Central memory CD8-positive, alpha-beta T cell (primary cell): ENCODE measurements around the gene TMEM258.

Experiments
- ATAC-seq: fragments of 150-1000 bp; cut with Tn5 transposase; replicated peaks from 2 replicates; pipeline ENCODE4 v1.10.0; 2022; ENCODE audit warnings: mild to moderate bottlenecking, moderate FRiP score, moderate number of reproducible peaks; ENCODE audit not compliant: poor library complexity, severe bottlenecking; ENCODE audit errors: extremely low read depth
- DNase-seq, 2 donors: peaks; one replicate each; pipeline ENCODE4 v3.0.0; 2021; ENCODE audit warnings: low spot score in 2 of 2
- H3K27ac Mint-ChIP-seq: one replicate; pipeline ENCODE4 v1.8.0; 2022; ENCODE audit warnings: low read depth, mild to moderate bottlenecking, moderate library complexity, mixed read lengths
- H3K27me3 Mint-ChIP-seq: one replicate; pipeline ENCODE4 v1.8.0; 2022; ENCODE audit warnings: mixed read lengths
- H3K36me3 Mint-ChIP-seq: one replicate; pipeline ENCODE4 v1.8.0; 2022; ENCODE audit warnings: mild to moderate bottlenecking, moderate library complexity, mixed read lengths; ENCODE audit not compliant: insufficient read depth
- H3K4me1 Mint-ChIP-seq: one replicate; pipeline ENCODE4 v1.8.0; 2022; ENCODE audit warnings: mixed read lengths
- H3K4me3 Mint-ChIP-seq: one replicate; pipeline ENCODE4 v1.8.0; 2022; ENCODE audit warnings: mild to moderate bottlenecking, moderate library complexity, mixed read lengths
- H3K9me3 Mint-ChIP-seq: one replicate; pipeline ENCODE4 v1.8.0; 2022; ENCODE audit warnings: mixed read lengths

The TMEM258 gene

GRCh38 chr11:61765550-61766253 is 26.7 kb downstream of the TMEM258 start:
- Mint-ChIP-seq H3K4me1 (no peaks in the 10 kb centered on the region), H3K4me3 (no peak overlapping the region), H3K27me3 (peaks cover 11% of the 10 kb centered on the region), H3K36me3 (no peaks in the 10 kb centered on the region), H3K9me3 (no peaks in the 10 kb centered on the region), H3K27ac (no peak overlapping the region)
- DNase-seq, result no peak
- ATAC-seq, result no peak

DNA sequence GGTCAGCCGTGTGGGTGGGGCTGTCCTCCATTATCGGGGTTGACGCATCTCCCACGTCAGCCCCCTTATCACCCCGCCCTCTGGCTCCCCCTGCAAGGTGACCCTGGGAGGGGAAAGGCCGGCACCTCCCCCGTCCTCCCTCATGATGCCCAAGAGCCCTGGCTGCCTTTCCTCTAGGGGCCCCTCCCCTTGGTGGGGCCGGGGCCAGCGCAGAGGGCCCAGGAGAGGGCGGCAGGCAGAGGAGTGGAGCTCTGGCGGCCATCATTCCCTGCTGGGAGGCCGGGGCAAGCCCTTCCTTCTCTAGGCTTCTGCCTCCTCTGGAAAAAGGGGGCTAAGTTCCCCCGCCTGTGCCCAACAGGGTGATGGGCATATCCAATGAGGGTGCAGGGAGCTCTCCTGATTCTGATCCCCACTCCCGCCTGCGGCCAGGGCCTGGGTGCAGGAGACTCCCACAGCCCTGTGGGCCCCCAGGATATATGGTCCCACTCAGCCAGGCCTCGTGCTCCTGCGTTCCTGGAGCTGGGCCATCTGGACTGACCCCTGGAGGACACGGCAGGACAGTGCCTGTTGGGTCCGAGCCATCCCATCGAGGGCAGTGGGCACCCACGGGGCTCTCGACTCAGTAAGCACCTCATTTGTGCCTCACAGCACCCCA is 27.7 kb downstream of the TMEM258 start:
- Mint-ChIP-seq H3K36me3 (no peaks in the 10 kb centered on the region), H3K4me1 (no peaks in the 10 kb centered on the region), H3K27ac (no peak overlapping the region), H3K9me3 (no peaks in the 10 kb centered on the region), H3K27me3 (peaks cover 11% of the 10 kb centered on the region), H3K4me3 (no peak overlapping the region)
- no peak for ATAC-seq
- no peak for DNase-seq

DNA sequence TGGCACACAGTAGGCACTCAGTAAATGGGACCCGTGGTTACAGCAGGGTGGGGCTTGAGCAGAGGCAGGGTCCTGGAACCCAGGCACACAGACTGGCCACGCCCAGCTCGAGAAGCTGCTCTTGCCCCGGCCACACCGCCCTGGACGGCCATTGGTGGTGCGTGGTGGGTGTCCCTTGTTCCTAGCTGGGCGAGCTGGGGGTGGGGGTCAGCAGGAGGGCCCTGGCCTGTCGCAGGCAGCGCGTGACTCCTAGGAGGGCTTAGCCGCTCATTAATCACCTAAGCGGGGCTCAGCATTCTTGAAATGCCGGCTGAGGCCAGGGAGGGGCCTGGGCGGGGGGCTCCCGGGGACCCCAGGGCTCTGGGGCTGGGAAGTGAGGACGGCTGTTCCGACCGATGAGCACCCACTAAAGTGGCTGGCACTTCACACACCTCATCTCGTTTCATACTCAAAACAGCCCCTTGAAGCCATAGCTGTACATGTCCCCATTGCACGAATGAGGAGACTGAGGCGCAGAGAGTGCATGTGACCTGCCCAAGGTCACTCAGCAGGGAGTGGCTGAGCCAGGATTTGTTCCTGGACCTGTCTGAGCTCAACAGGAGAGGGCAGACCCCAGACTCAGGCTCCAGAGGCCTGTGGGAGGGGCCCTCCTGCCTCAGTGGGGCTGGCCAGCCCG is 28.3 kb downstream of the TMEM258 start:
- H3K36me3 Mint-ChIP-seq, result no peaks in the 10 kb centered on the region
- H3K27ac Mint-ChIP-seq, result no peak overlapping the region
- ATAC-seq (no peak), DNase-seq (no peak)
- no peak overlapping the region for H3K4me3 Mint-ChIP-seq
- peaks cover 11% of the 10 kb centered on the region for H3K27me3 Mint-ChIP-seq
- no peaks in the 10 kb centered on the region for H3K9me3 Mint-ChIP-seq
- no peaks in the 10 kb centered on the region for H3K4me1 Mint-ChIP-seq

DNA sequence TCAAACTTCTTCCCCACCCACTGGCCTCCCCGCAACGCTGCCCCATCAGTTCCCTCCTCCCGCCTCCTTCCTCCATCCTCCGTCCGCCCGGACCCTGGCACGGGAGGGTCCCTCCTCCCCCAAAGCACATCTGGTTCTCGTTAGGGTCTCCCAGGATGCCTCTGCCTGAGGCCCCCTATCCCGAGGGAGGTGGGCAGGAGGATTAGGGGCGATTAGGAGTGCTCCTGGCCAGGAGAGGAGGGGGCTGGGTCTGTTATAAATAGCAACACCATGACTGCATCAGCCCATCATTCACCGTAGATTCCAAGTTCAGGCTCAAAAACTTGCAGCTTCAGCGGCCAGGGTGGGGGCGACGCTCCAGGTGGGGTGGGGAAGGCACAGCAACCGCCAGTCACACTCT is 29.6 kb downstream of the TMEM258 start:
- DNase-seq, result no peak
- peaks cover 11% of the 10 kb centered on the region for H3K27me3 Mint-ChIP-seq
- H3K9me3 Mint-ChIP-seq, result no peaks in the 10 kb centered on the region
- no peak overlapping the region for H3K4me3 Mint-ChIP-seq
- H3K4me1 Mint-ChIP-seq, result no peaks in the 10 kb centered on the region
- no peak overlapping the region for H3K27ac Mint-ChIP-seq
- no peaks in the 10 kb centered on the region for H3K36me3 Mint-ChIP-seq
- no peak for ATAC-seq

- H3K4me1 Mint-ChIP-seq, result no peaks in the 10 kb centered on the region
- H3K4me3 Mint-ChIP-seq, result no peak overlapping the region
- H3K27me3 Mint-ChIP-seq, result peaks cover 11% of the 10 kb centered on the region
- ATAC-seq, result no peak
- H3K27ac Mint-ChIP-seq, result no peak overlapping the region
- H3K9me3 Mint-ChIP-seq, result no peaks in the 10 kb centered on the region
- H3K36me3 Mint-ChIP-seq, result no peaks in the 10 kb centered on the region
- DNase-seq, result no peak
Observed at GRCh38 chr11:61762223-61762615, 30.2 kb downstream of the TMEM258 start.

DNA sequence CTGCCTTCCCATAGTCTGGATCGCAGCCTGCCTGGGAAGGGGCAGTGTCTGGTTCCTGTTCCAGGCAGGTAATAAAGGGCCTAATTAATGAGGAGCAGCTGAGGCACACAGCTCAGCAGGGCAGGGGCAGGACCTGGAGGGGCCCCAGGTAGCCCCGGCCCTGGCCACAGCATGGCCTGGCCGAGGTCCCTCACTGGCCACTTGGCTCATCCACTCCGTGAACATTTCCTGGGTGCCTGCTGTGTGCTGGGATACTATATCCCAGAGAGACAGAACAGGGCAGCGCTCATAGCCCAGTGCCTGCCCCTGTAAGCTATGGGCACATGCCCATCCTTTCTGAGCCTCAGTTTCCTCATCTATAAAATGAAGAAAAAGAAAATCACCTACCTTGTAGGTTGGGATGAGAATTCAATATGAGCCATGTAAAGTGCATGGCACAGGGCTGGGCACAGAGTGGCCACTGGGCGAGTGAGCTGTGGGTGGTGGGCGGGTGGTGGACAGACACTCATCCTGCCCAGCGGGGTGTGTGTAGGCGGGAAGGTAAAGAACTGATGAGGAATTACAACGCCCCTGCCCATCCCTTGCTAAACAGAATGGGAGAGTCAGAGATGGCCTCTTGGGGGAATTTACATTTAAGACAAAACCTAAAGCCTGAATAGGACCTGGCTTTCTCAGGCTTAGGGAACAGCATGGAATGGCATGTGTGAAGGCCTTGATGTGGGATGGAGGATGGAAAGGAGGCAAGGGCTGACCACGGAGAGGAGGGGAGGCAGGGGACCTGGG is 30.8 kb downstream of the TMEM258 start:
- peaks cover under 1% of the 10 kb centered on the region for H3K4me1 Mint-ChIP-seq
- H3K27me3 Mint-ChIP-seq, result peaks cover 11% of the 10 kb centered on the region
- no peak overlapping the region for H3K27ac Mint-ChIP-seq
- DNase-seq (no peak), ATAC-seq (no peak)
- H3K9me3 Mint-ChIP-seq, result no peaks in the 10 kb centered on the region
- no peaks in the 10 kb centered on the region for H3K36me3 Mint-ChIP-seq
- no peak overlapping the region for H3K4me3 Mint-ChIP-seq

DNA sequence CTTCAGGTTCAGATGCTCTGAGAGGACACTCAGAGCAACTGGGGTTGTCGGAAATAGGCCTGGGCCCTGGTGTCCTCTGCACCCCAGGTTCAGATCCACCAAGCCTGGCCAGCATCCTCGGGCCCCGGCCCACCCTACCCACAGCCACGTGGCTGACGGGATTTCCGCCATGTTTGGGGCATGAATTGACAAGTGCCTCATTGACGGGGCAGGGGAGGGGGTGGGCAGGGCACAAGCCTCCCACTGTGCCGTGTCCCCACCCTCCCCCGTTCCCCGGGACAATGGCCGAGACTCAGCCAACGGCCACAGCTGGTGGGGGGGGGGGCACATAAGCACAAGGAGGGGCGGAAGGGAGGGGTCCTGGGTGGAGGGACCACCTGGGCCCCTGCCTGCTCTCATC is 31.5 kb downstream of the TMEM258 start:
- peaks cover 11% of the 10 kb centered on the region for H3K27me3 Mint-ChIP-seq
- H3K9me3 Mint-ChIP-seq, result no peaks in the 10 kb centered on the region
- peaks cover 8% of the 10 kb centered on the region for H3K4me1 Mint-ChIP-seq
- H3K27ac Mint-ChIP-seq, result no peak overlapping the region
- ATAC-seq (no peak), DNase-seq (no peak)
- no peaks in the 10 kb centered on the region for H3K36me3 Mint-ChIP-seq
- no peak overlapping the region for H3K4me3 Mint-ChIP-seq

DNA sequence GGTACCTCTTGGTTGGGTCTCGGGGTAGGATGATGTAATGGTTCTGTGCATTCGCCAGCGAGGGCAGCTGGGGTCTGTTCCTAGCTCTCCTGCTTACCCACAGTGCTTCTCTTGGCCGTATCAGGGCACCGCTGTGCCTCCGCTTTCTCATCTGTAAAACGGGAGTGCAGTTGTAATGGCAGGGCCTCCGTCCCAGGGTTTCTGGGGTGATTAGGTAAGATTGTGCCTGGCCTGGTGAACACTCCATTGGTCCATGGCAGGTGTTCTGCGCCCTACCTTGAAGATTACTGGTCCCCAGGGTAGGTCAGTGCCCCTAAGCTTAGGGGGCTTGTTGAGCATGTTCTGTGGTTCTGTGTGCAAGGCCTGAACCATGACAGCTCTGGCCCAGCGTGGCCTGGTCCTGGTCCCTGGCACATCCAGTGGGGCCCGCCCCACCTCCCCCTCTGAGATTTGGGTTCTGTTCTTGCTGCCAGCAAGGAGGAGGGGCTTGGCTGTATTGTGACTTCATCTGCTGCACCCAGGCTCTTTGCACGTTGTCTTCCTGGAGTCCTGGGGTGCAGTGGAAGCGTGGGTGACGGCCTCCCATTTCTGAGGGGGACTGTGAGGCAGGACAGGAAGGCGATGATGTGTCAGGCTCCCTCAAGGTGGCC is 35.1 kb downstream of the TMEM258 start:
- no peak for ATAC-seq
- Mint-ChIP-seq H3K36me3 (no peaks in the 10 kb centered on the region), H3K4me3 (no peak overlapping the region), H3K9me3 (no peaks in the 10 kb centered on the region), H3K4me1 (peaks cover 22% of the 10 kb centered on the region), H3K27me3 (peaks cover 28% of the 10 kb centered on the region), H3K27ac (no peak overlapping the region)
- DNase-seq, result no peak

GRCh38 chr11:61756452-61757212 is 35.8 kb downstream of the TMEM258 start:
- DNase-seq (no peak), ATAC-seq (no peak)
- no peaks in the 10 kb centered on the region for H3K36me3 Mint-ChIP-seq
- H3K4me1 Mint-ChIP-seq, result peaks cover 22% of the 10 kb centered on the region
- no peak overlapping the region for H3K27ac Mint-ChIP-seq
- no peak overlapping the region for H3K4me3 Mint-ChIP-seq
- peaks cover 27% of the 10 kb centered on the region for H3K27me3 Mint-ChIP-seq
- no peaks in the 10 kb centered on the region for H3K9me3 Mint-ChIP-seq

DNA sequence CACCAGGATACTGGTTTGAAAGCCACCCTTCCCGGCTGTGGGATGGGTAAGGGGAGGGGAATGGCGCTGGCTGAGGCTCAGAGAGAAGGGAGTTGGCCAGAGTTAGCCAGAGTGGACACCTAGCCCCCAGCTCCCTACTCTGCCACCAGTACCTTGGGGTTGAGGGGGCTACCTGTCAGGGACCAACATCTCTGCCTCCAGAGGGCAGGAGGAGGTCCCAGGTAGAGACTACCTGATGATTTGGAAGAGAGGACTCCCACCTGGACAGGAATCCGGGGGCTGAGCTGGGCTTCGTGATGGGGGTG is 36.3 kb downstream of the TMEM258 start:
- Mint-ChIP-seq H3K27ac (peak overlapping the region; percentile 52), H3K4me1 (peaks cover 22% of the 10 kb centered on the region), H3K36me3 (no peaks in the 10 kb centered on the region), H3K4me3 (no peak overlapping the region), H3K9me3 (no peaks in the 10 kb centered on the region), H3K27me3 (peaks cover 29% of the 10 kb centered on the region)
- DNase-seq (no peak), ATAC-seq (no peak)

DNA sequence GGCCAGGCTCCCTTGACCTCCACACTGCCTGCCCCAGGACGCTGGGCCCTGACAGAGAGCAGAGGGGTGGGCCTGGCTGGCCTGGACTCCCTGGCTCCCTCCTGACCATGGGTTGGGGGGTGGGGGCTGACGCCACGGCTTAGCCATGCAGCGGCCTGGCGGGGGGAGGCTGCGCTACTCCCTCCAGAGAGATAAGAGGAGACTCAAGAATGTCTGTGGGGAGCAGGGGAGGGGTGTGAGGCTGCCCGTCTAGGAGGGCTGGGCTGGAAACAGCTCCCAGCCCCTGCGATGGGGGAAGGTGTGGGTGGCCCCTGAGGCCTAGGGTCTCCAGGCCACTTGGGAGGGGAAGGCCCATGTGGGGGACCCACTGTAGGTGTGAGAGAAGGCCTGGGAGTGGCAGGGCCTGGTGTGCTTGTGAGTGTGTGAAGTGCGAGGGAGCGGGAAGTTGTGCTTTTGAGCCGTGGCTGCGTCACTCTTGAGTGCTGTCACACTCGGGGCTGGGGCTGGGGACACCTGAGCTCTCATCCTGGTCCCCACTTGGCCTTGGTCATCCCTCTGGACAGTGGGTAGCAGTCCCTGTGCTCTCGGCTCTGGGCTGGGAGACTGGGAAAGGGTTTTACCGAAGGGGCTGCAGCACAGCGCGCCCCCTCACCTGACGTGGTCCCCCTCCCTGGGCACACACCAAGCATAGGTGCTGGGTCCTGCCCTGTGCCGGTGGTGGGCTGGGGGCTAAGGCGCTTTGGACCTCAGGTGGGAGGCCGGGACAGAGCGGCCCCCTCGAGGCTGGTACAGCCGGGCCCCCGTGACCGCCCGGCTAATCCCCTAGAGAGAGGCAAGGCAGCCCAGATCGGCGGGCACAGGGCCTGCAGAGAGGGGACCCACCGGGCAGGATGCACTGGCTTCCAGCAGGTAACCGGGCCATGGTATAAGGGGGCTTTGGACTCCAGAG is 37.6 kb downstream of the TMEM258 start:
- H3K4me1 Mint-ChIP-seq, result peaks cover 22% of the 10 kb centered on the region

More for the DNA sequence above, 37.6 kb downstream of the TMEM258 start:
- no peak overlapping the region for H3K27ac Mint-ChIP-seq
- H3K9me3 Mint-ChIP-seq, result no peaks in the 10 kb centered on the region
- no peaks in the 10 kb centered on the region for H3K36me3 Mint-ChIP-seq
- DNase-seq, result no peak
- ATAC-seq, result no peak
- no peak overlapping the region for H3K4me3 Mint-ChIP-seq
- H3K27me3 Mint-ChIP-seq, result peaks cover 38% of the 10 kb centered on the region
